ENCODE measurements around the gene ETFB. TPM values are rescaled to one million over a fixed set of nuclear protein-coding genes. Genes with fewer than 3 reads are reported as not detected.

ETFB gene
- total RNA-seq, 1 donor = 84.3 TPM

GRCh38 chr19:51357952-51358351 lies 8.2 kb downstream of the ETFB start:
- Histone ChIP-seq H3K4me1 (ENCODE audit: insufficient read depth, low read length) (peaks cover 22% of the 10 kb centered on the region), H3K4me3 (ENCODE audit: insufficient read depth, low read length) (no peak overlapping the region), H4K20me1 (ENCODE audit: insufficient read depth, low read length) (peaks cover 14% of the 10 kb centered on the region), H3K27me3 (ENCODE audit: insufficient read depth, low read length) (no peaks in the 10 kb centered on the region), H3K4me2 (ENCODE audit: insufficient read depth, low read length) (no peak overlapping the region), H2AFZ (ENCODE audit: low read length) (no peak overlapping the region), H3K79me2 (ENCODE audit: insufficient read depth, low read length) (peaks cover 38% of the 10 kb centered on the region), H3K27ac (ENCODE audit: low read depth, low read length) (no peak overlapping the region), H3K36me3 (ENCODE audit: insufficient read depth, low read length) (peaks cover 1% of the 10 kb centered on the region), H3K9me3 (ENCODE audit: low read depth, low read length) (no peaks in the 10 kb centered on the region)
- no peak for DNase-seq (ENCODE audit: insufficient read length, low spot score, missing footprints)
- no peak for TF ChIP-seq CTCF (IDR thresholded peaks at IDR 0.05; ENCODE audit: extremely low read depth, low read depth, low read length)

DNA sequence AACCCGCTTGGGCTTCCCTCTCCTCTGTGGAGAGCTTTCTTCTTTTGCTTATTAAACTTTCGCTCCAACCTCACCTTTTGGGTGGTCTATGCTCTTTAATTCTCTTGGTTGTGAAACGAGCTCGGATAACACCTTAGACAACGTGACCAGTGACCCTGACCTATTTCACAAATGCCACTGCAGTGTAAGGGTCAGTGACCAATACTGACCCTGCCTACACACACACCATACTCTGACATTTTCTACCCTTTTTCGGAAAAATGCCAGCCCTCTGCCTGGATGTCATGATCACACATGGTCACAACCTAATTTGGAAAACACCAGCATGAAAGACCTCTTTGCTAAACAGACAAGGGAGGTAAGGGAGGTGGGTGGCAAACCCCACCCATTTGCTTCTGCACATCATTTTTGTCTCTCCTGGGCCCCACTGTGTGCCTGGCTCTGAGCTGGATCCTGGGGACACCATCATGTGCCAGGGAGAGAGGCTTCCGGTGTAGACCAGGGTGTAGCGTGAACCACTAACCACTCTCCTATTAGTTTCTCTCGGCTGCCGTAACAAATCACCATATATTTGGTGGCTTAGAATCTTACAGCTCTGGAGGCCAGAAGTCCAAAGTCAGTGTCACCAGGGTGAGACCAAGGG lies 9.9 kb downstream of the ETFB start:
- Histone ChIP-seq H3K4me3 (ENCODE audit: insufficient read depth, low read length) (no peak overlapping the region), H3K36me3 (ENCODE audit: insufficient read depth, low read length) (peaks cover 15% of the 10 kb centered on the region), H3K9me3 (ENCODE audit: low read depth, low read length) (no peaks in the 10 kb centered on the region), H3K27ac (ENCODE audit: low read depth, low read length) (no peak overlapping the region), H3K79me2 (ENCODE audit: insufficient read depth, low read length) (peaks cover 28% of the 10 kb centered on the region), H2AFZ (ENCODE audit: low read length) (no peak overlapping the region), H3K4me1 (ENCODE audit: insufficient read depth, low read length) (peaks cover 12% of the 10 kb centered on the region), H4K20me1 (ENCODE audit: insufficient read depth, low read length) (peaks cover 14% of the 10 kb centered on the region), H3K27me3 (ENCODE audit: insufficient read depth, low read length) (no peaks in the 10 kb centered on the region), H3K4me2 (ENCODE audit: insufficient read depth, low read length) (no peak overlapping the region)
- TF ChIP-seq CTCF (IDR thresholded peaks at IDR 0.05; ENCODE audit: extremely low read depth, low read depth, low read length) = no peak
- peak; percentile 30 for DNase-seq (ENCODE audit: insufficient read length, low spot score, missing footprints)

- DNase-seq (ENCODE audit: insufficient read length, low spot score, missing footprints) = no peak
- Histone ChIP-seq H3K79me2 (ENCODE audit: insufficient read depth, low read length) (peaks cover 22% of the 10 kb centered on the region), H3K36me3 (ENCODE audit: insufficient read depth, low read length) (peaks cover 20% of the 10 kb centered on the region), H2AFZ (ENCODE audit: low read length) (no peak overlapping the region), H3K4me2 (ENCODE audit: insufficient read depth, low read length) (no peak overlapping the region), H4K20me1 (ENCODE audit: insufficient read depth, low read length) (peaks cover 14% of the 10 kb centered on the region), H3K4me3 (ENCODE audit: insufficient read depth, low read length) (no peak overlapping the region), H3K27me3 (ENCODE audit: insufficient read depth, low read length) (no peaks in the 10 kb centered on the region), H3K27ac (ENCODE audit: low read depth, low read length) (no peak overlapping the region), H3K9me3 (ENCODE audit: low read depth, low read length) (no peaks in the 10 kb centered on the region), H3K4me1 (ENCODE audit: insufficient read depth, low read length) (peaks cover 14% of the 10 kb centered on the region)
- no peak for TF ChIP-seq CTCF (IDR thresholded peaks at IDR 0.05; ENCODE audit: extremely low read depth, low read depth, low read length)
Observed at GRCh38 chr19:51354742-51355148, 11.4 kb downstream of the ETFB start.

DNA sequence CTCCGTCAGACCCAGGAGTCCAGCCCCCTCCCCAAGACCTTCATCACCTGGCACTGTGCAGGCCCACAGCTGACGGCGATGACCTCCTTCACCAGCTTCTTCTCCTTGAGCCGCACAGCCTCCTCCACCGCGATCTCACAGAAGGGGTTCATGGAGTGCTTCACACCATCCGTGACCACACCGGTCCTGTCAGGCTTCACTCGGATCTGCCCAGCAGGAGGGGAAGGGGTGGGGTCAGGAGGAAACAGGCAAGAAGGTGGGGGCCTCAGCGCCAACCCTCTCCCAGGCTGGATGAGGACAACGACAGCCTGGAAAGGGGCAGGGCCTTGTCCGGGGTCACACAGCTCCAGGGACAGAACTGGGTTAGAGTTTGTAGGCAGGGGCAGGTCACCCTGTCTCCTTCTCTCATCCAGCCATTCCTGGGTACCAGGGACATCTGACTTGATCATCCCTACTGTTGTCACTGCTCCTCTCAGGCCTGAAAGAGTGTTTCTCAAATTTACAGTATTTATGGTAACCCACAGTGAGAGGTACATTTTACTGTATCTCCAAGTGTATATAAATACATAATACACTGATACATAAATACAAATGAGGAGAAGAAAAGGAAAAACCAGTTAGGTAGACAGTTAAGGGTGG lies 12.0 kb downstream of the ETFB start:
- peaks cover 14% of the 10 kb centered on the region for H4K20me1 ChIP-seq (ENCODE audit: insufficient read depth, low read length)
- H2AFZ ChIP-seq (ENCODE audit: low read length) = no peak overlapping the region
- DNase-seq (ENCODE audit: insufficient read length, low spot score, missing footprints) = peak; percentile 19
- H3K4me3 ChIP-seq (ENCODE audit: insufficient read depth, low read length) = no peak overlapping the region
- peaks cover 9% of the 10 kb centered on the region for H3K4me1 ChIP-seq (ENCODE audit: insufficient read depth, low read length)
- H3K4me2 ChIP-seq (ENCODE audit: insufficient read depth, low read length) = no peak overlapping the region
- peaks cover 22% of the 10 kb centered on the region for H3K79me2 ChIP-seq (ENCODE audit: insufficient read depth, low read length)
- H3K9me3 ChIP-seq (ENCODE audit: low read depth, low read length) = no peaks in the 10 kb centered on the region
- no peak for TF ChIP-seq CTCF (IDR thresholded peaks at IDR 0.05; ENCODE audit: extremely low read depth, low read depth, low read length)
- no peak overlapping the region for H3K27ac ChIP-seq (ENCODE audit: low read depth, low read length)
- H3K36me3 ChIP-seq (ENCODE audit: insufficient read depth, low read length) = peaks cover 22% of the 10 kb centered on the region
- H3K27me3 ChIP-seq (ENCODE audit: insufficient read depth, low read length) = no peaks in the 10 kb centered on the region
